Neuronal stem cell (in vitro differentiated cells): ENCODE measurements around the gene SERGEF.
"Not testable (repeated sequence)": the region's sequence is repeated elsewhere in the genome, so short reads cannot be mapped to it uniquely, and the experiment has no call there.

Experiments
- DNase-seq: peaks from one replicate; pipeline ENCODE4 v3.0.0-alpha.2; 2013; ENCODE audit warnings: low spot score
- H2AFZ ChIP-seq: one replicate; pipeline ENCODE4 v1.6.1; 2013; ENCODE audit warnings: mild to moderate bottlenecking, low read length, inconsistent platforms
- H2AK5ac ChIP-seq: 2 replicates; pipeline ENCODE4 v1.6.1; 2013; ENCODE audit warnings: low read depth, mild to moderate bottlenecking, inconsistent platforms, low read length, moderate library complexity, mixed read lengths
- H2BK120ac ChIP-seq: 2 replicates; pipeline ENCODE4 v1.6.1; 2013; ENCODE audit warnings: low read depth, mild to moderate bottlenecking, inconsistent platforms, low read length, moderate library complexity, mixed read lengths
- H2BK12ac ChIP-seq: one replicate; pipeline ENCODE4 v1.6.1; 2013; ENCODE audit warnings: low read length, inconsistent platforms
- H2BK15ac ChIP-seq: 2 replicates; pipeline ENCODE4 v1.6.1; 2013; ENCODE audit warnings: mild to moderate bottlenecking, low read length, inconsistent platforms, mixed read lengths
- H2BK5ac ChIP-seq: one replicate; pipeline ENCODE4 v1.6.1; 2013; ENCODE audit warnings: inconsistent platforms, mild to moderate bottlenecking, low read length, moderate library complexity
- H3K14ac ChIP-seq: one replicate; pipeline ENCODE4 v1.6.1; 2013; ENCODE audit warnings: low read length, inconsistent platforms
- H3K18ac ChIP-seq: 2 replicates; pipeline ENCODE4 v1.6.1; 2013; ENCODE audit warnings: low read length, inconsistent platforms
- H3K23ac ChIP-seq: 2 replicates; pipeline ENCODE4 v1.6.1; 2013; ENCODE audit warnings: low read depth, mild to moderate bottlenecking, mixed read lengths, low read length, inconsistent platforms; ENCODE audit not compliant: poor library complexity
- H3K27ac ChIP-seq: replicated peaks from 3 replicates; pipeline ENCODE4 v1.5.1; 2013; ENCODE audit warnings: low read length, inconsistent platforms
- H3K27me3 ChIP-seq, 3 experiments: 2 replicates each; pipeline ENCODE4 v1.6.1; 2013; ENCODE audit warnings: low read length in 3 of 3, mild to moderate bottlenecking in 2 of 3, inconsistent platforms in 1 of 3, low read depth in 1 of 3, mixed read lengths in 1 of 3, moderate library complexity in 1 of 3; ENCODE audit not compliant: control insufficient read depth in 3 of 3, insufficient read depth in 3 of 3
- H3K36me3 ChIP-seq, 2 donors: replicated peaks in 1 of 2; 2 replicates each; pipeline ENCODE4 v1.6.1; 2013; ENCODE audit warnings: low read length in 2 of 2; ENCODE audit not compliant: control insufficient read depth in 2 of 2, insufficient read depth in 2 of 2
- H3K4ac ChIP-seq: 2 replicates; pipeline ENCODE4 v1.6.1; 2013; ENCODE audit warnings: inconsistent platforms, mild to moderate bottlenecking, low read length, moderate library complexity
- H3K4me1 ChIP-seq, 2 donors: 1 replicate in 1 of 2; 2 replicates in 1 of 2; pipeline ENCODE4 v1.6.1; 2013; ENCODE audit warnings: low read length in 2 of 2, low read depth in 1 of 2; ENCODE audit not compliant: control insufficient read depth in 2 of 2, insufficient read depth in 1 of 2
- H3K4me2 ChIP-seq: one replicate; pipeline ENCODE4 v1.6.1; 2013; ENCODE audit warnings: mild to moderate bottlenecking, low read length, inconsistent platforms; ENCODE audit not compliant: insufficient read depth, poor library complexity, severe bottlenecking
- H3K4me3 ChIP-seq, 2 donors: 2 replicates each; pipeline ENCODE4 v1.5.1; 2013; ENCODE audit warnings: low read length in 2 of 2, mild to moderate bottlenecking in 2 of 2, inconsistent platforms in 1 of 2, moderate library complexity in 1 of 2
- H3K79me1 ChIP-seq: one replicate; pipeline ENCODE4 v1.6.1; 2013; ENCODE audit warnings: low read depth, mild to moderate bottlenecking, inconsistent platforms, low read length, moderate library complexity
- H3K9ac ChIP-seq: one replicate; pipeline ENCODE4 v1.6.1; 2013; ENCODE audit warnings: mild to moderate bottlenecking, low read depth, low read length, inconsistent platforms; ENCODE audit not compliant: poor library complexity
- H3K9me3 ChIP-seq, 2 donors: replicated peaks in 1 of 2; 2 replicates each; pipeline versions ENCODE3 to v1.6.1; 2013; ENCODE audit warnings: low read length in 2 of 2, mild to moderate bottlenecking in 2 of 2, inconsistent platforms in 1 of 2, low read depth in 1 of 2, mixed read lengths in 1 of 2, moderate library complexity in 1 of 2; ENCODE audit not compliant: control insufficient read depth in 2 of 2, insufficient read depth in 1 of 2
- H4K8ac ChIP-seq: one replicate; pipeline ENCODE4 v1.6.1; 2013; ENCODE audit warnings: low read depth, mild to moderate bottlenecking, inconsistent platforms, low read length, moderate library complexity
- H4K91ac ChIP-seq: one replicate; pipeline ENCODE4 v1.6.1; 2013; ENCODE audit warnings: low read length, low read depth, mild to moderate bottlenecking, inconsistent platforms; ENCODE audit not compliant: poor library complexity
- WGBS, 2 donors: extraction: QIAGEN DNeasy Blood & Tissue Kit; methylation state at CpG; one replicate each; pipeline ENCODE4 v1.1.7; 2013; ENCODE audit warnings: missing lambda C conversion rate in 2 of 2, mixed read lengths in 1 of 2; ENCODE audit not compliant: insufficient read length in 2 of 2, insufficient replicate concordance in 1 of 2; ENCODE audit errors: extremely low coverage in 2 of 2; 5-methylcytosine and 5-hydroxymethylcytosine counted together

The SERGEF gene

DNA sequence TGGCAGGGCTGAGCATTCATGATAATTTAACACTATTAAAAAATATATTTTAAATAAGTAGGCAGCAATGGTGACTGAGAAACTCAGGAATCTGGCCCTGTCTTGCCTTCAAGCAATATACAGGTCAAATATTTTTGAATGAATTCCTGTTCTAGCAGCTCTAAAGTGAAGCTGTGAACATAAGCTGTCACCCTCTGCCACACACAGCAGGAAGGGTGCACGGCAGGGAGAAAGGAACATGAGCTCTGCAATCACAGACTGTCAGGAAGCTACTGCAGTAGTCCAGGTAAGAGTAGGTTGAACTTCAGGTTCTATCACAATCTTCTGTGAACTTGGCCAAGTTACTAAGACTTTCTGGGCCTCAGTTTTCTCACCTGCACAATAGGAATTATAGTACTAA is 114.8 kb downstream of the SERGEF start:
- Histone ChIP-seq H3K4me3 (no peak overlapping the region), H3K27ac (no peak overlapping the region), H3K18ac (no peak overlapping the region), H3K23ac (no peak overlapping the region), H3K36me3 (peaks cover 0 to 2% of the 10 kb centered on the region in 2 donors), H2BK12ac (no peak overlapping the region), H3K79me1 (no peaks in the 10 kb centered on the region), H2AFZ (no peak overlapping the region), H3K4me2 (no peak overlapping the region), H3K9ac (no peak overlapping the region), H3K4me1 (no peaks in the 10 kb centered on the region), H3K9me3 (no peaks in the 10 kb centered on the region), H4K91ac (no peak overlapping the region), H3K4ac (no peak overlapping the region), H2AK5ac (no peak overlapping the region), H2BK15ac (no peak overlapping the region), H3K27me3 (no peaks in the 10 kb centered on the region), H2BK120ac (no peak overlapping the region), H2BK5ac (no peak overlapping the region), H3K14ac (no peak overlapping the region), H4K8ac (no peak overlapping the region)
- no peak for DNase-seq
- WGBS, 2 donors, result no CpG with 5 or more reads among the region's 1 CpG

DNA sequence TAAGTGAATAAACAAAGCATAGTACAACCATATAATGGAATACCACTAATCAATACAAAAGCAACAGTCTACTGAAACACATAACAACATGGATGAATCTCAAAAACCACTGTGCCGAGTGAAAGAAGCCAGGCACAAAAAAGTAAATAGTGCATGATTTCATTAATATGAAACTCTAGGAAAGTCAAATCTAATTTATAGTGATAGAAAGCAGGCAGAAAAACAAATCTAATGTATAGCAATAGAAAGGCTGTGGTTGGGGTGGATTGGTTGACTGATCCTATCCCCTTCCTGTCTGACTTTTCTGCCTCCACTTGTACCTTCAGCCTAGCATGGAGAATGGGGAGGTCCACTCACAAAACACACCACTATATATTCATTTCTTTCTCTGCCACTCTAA is 115.4 kb downstream of the SERGEF start:
- Histone ChIP-seq H3K18ac (no peak overlapping the region), H3K4me1 (no peaks in the 10 kb centered on the region), H3K9ac (no peak overlapping the region), H3K79me1 (no peaks in the 10 kb centered on the region), H3K4ac (no peak overlapping the region), H3K9me3 (no peaks in the 10 kb centered on the region), H2BK12ac (no peak overlapping the region), H3K36me3 (peaks cover 0 to 2% of the 10 kb centered on the region in 2 donors), H2AFZ (no peak overlapping the region), H2BK120ac (no peak overlapping the region), H3K14ac (no peak overlapping the region), H3K4me3 (no peak overlapping the region), H3K27ac (no peak overlapping the region), H4K91ac (no peak overlapping the region), H2BK5ac (no peak overlapping the region), H2AK5ac (no peak overlapping the region), H3K4me2 (no peak overlapping the region), H3K27me3 (no peaks in the 10 kb centered on the region), H4K8ac (no peak overlapping the region), H3K23ac (no peak overlapping the region), H2BK15ac (no peak overlapping the region)
- DNase-seq, result no peak
- no CpG with 5 or more reads among the region's 1 CpG for WGBS, 2 donors

DNA sequence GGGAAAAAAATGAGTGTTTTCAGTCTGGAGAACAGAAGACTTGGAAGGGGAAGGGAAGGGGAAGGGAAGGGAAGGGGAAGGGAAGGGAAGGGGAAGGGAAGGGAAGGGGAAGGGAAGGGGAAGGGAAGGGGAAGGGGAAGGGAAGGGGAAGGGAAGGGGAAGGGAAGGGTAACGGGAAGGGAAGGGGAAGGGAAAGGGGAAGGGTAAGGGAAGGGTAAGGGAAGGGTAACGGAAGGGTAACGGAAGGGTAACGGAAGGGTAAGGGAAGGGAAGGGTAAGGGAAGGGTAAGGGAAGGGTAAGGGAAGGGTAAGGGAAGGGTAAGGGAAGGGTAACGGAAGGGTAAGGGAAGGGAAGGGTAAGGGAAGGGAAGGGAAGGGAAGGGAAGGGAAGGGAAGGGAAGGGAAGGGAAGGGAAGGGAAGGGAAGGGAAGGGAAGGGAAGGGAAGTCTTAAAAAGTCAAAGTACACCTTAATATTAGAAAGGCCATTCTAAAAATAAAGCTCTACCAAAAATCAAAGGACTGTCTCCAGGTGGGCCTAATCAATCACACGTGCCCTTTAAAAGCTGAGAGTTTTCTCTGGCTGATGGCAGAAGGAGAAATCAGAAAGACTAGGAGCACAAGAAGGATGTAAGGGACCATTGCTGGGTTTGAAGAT is 116.2 kb downstream of the SERGEF start:
- H3K79me1 ChIP-seq, H2AFZ ChIP-seq, H2BK12ac ChIP-seq, H3K9ac ChIP-seq, H3K4me3 ChIP-seq, H3K27ac ChIP-seq, H3K36me3 ChIP-seq, DNase-seq, H4K8ac ChIP-seq, H3K18ac ChIP-seq, H4K91ac ChIP-seq, H3K4ac ChIP-seq, H2BK5ac ChIP-seq, H2AK5ac ChIP-seq, H2BK120ac ChIP-seq, H3K9me3 ChIP-seq, H3K4me1 ChIP-seq, H3K23ac ChIP-seq, H2BK15ac ChIP-seq, H3K27me3 ChIP-seq, H3K4me2 ChIP-seq, H3K14ac ChIP-seq: not testable (repeated sequence)
- 100% methylated on average over 3 of the region's 6 CpGs; no CpG with 5 or more reads in 1 of the 2 donors for WGBS, 2 donors

DNA sequence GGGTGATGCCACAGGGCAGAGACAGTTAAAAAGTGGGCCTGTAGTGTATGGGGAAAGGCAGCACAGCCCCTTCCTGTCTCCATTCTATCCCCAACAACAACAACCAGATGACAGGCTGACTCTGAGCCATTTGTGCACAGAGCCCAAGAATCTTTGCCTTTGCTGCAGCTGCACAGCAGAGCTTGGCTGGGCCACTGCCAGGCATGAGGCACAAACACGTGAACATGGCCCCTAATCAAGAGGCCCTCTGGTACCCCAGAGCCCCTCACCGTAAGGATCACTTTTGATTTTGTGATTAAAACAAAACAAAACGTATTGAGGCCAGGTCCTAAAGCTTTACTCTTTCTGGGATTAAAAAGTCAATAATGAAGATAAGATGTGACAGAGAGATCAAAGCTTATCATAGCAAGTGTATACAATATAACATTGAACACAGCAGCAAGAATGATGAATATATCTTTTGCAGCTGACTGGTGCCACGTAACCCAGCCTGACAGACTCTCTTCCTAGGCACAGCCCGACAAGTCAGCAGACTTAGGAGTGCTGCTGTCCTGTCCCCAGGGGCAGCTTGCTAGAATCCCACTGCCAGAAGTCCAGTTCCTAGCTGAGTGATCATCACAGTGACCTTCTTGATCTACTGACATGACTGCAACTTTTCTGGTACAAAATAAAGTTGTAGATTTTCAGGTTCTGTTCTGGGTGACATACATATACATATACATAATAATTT is 117.8 kb downstream of the SERGEF start:
- Histone ChIP-seq H2AFZ (no peak overlapping the region), H3K4me2 (no peak overlapping the region), H3K23ac (no peak overlapping the region), H2AK5ac (no peak overlapping the region), H3K27me3 (no peaks in the 10 kb centered on the region), H3K18ac (no peak overlapping the region), H2BK5ac (no peak overlapping the region), H3K4me3 (no peak overlapping the region), H3K36me3 (peaks cover 0 to 2% of the 10 kb centered on the region in 2 donors), H4K91ac (no peak overlapping the region), H3K27ac (no peak overlapping the region), H2BK12ac (no peak overlapping the region), H3K4ac (no peak overlapping the region), H3K79me1 (no peaks in the 10 kb centered on the region), H2BK120ac (no peak overlapping the region), H3K9ac (no peak overlapping the region), H4K8ac (no peak overlapping the region), H3K14ac (no peak overlapping the region), H3K4me1 (no peaks in the 10 kb centered on the region), H2BK15ac (no peak overlapping the region), H3K9me3 (no peaks in the 10 kb centered on the region)
- WGBS, 2 donors, result no CpG with 5 or more reads among the region's 5 CpGs
- no peak for DNase-seq
